ENCODE data around the gene TXNDC15.
A peak's percentile ranks its signal among the peaks of the same experiment; 100 is the strongest.
"Not testable (repeated sequence)": the region's sequence is repeated elsewhere in the genome, so short reads cannot be mapped to it uniquely, and the experiment has no call there.

TXNDC15 gene

GRCh38 chr5:134905246-134905996, 31.2 kb downstream of the TXNDC15 start:
- H3K4me1 ChIP-seq (ENCODE audit: low read length), result peaks cover 29% of the 10 kb centered on the region
- H3K9me3 ChIP-seq (ENCODE audit: insufficient read depth, low read length), result no peaks in the 10 kb centered on the region
- H3K4me3 ChIP-seq (ENCODE audit: low read length), result peak overlapping the region; percentile 89
- H4K20me1 ChIP-seq (ENCODE audit: insufficient read depth, low read length), result no peaks in the 10 kb centered on the region
- H3K27me3 ChIP-seq (ENCODE audit: low read depth, low read length), result no peaks in the 10 kb centered on the region
- H3K36me3 ChIP-seq (replicated peaks; ENCODE audit: low read depth, low read length), result peaks cover 3% of the 10 kb centered on the region
- H3K27ac ChIP-seq (ENCODE audit: low read length), result peak overlapping the region; percentile 91
- peaks cover 8% of the 10 kb centered on the region for H3K79me2 ChIP-seq (ENCODE audit: low read length)
- H2AFZ ChIP-seq (ENCODE audit: low read depth, low read length), result no peak overlapping the region
- H3K9ac ChIP-seq (ENCODE audit: low read length), result peak overlapping the region; percentile 86
- peak; percentile 69 for TF ChIP-seq CTCF (IDR thresholded peaks at IDR 0.05; ENCODE audit: low read depth, low read length)
- TF ChIP-seq EZH2phosphoT487 (IDR thresholded peaks at IDR 0.05; ENCODE audit: low read depth), result no peak
- H3K4me2 ChIP-seq (ENCODE audit: low read length), result peak overlapping the region; percentile 56

- Histone ChIP-seq H3K27ac (ENCODE audit: low read length) (no peak overlapping the region), H3K36me3 (replicated peaks; ENCODE audit: low read depth, low read length) (peaks cover 3% of the 10 kb centered on the region), H3K27me3 (ENCODE audit: low read depth, low read length) (no peaks in the 10 kb centered on the region), H3K4me1 (ENCODE audit: low read length) (peaks cover 27% of the 10 kb centered on the region), H3K4me2 (ENCODE audit: low read length) (peak overlapping the region; percentile 61), H3K4me3 (ENCODE audit: low read length) (no peak overlapping the region), H4K20me1 (ENCODE audit: insufficient read depth, low read length) (no peaks in the 10 kb centered on the region), H3K79me2 (ENCODE audit: low read length) (peaks cover 8% of the 10 kb centered on the region), H3K9ac (ENCODE audit: low read length) (no peak overlapping the region), H3K9me3 (ENCODE audit: insufficient read depth, low read length) (no peaks in the 10 kb centered on the region), H2AFZ (ENCODE audit: low read depth, low read length) (no peak overlapping the region)
- TF ChIP-seq EZH2phosphoT487 (IDR thresholded peaks at IDR 0.05; ENCODE audit: low read depth), result no peak
- no peak for TF ChIP-seq CTCF (IDR thresholded peaks at IDR 0.05; ENCODE audit: low read depth, low read length)
These were observed 32.6 kb downstream of the TXNDC15 start for GRCh38 chr5:134906811-134907210.

- H3K4me1 ChIP-seq (ENCODE audit: low read length); H3K9me3 ChIP-seq (ENCODE audit: insufficient read depth, low read length); H2AFZ ChIP-seq (ENCODE audit: low read depth, low read length); H3K4me2 ChIP-seq (ENCODE audit: low read length); H3K79me2 ChIP-seq (ENCODE audit: low read length); H4K20me1 ChIP-seq (ENCODE audit: insufficient read depth, low read length); H3K27ac ChIP-seq (ENCODE audit: low read length); H3K27me3 ChIP-seq (ENCODE audit: low read depth, low read length); H3K36me3 ChIP-seq (replicated peaks; ENCODE audit: low read depth, low read length); H3K9ac ChIP-seq (ENCODE audit: low read length); H3K4me3 ChIP-seq (ENCODE audit: low read length): not testable (repeated sequence)
These were observed 36.6 kb downstream of the TXNDC15 start for GRCh38 chr5:134910752-134911151.

- H3K4me3 ChIP-seq (ENCODE audit: low read length), result no peak overlapping the region
- peaks cover 3% of the 10 kb centered on the region for H3K4me1 ChIP-seq (ENCODE audit: low read length)
- H3K9ac ChIP-seq (ENCODE audit: low read length), result no peak overlapping the region
- no peaks in the 10 kb centered on the region for H3K9me3 ChIP-seq (ENCODE audit: insufficient read depth, low read length)
- no peaks in the 10 kb centered on the region for H3K27me3 ChIP-seq (ENCODE audit: low read depth, low read length)
- H4K20me1 ChIP-seq (ENCODE audit: insufficient read depth, low read length), result no peaks in the 10 kb centered on the region
- no peak for TF ChIP-seq EZH2phosphoT487 (IDR thresholded peaks at IDR 0.05; ENCODE audit: low read depth)
- no peak overlapping the region for H3K27ac ChIP-seq (ENCODE audit: low read length)
- H2AFZ ChIP-seq (ENCODE audit: low read depth, low read length), result no peak overlapping the region
- peaks cover 5% of the 10 kb centered on the region for H3K79me2 ChIP-seq (ENCODE audit: low read length)
- H3K4me2 ChIP-seq (ENCODE audit: low read length), result no peak overlapping the region
- H3K36me3 ChIP-seq (replicated peaks; ENCODE audit: low read depth, low read length), result peaks cover 3% of the 10 kb centered on the region
These were observed 37.4 kb downstream of the TXNDC15 start for GRCh38 chr5:134911285-134912206.

- no peaks in the 10 kb centered on the region for H3K9me3 ChIP-seq (ENCODE audit: insufficient read depth, low read length)
- no peak for TF ChIP-seq EZH2phosphoT487 (IDR thresholded peaks at IDR 0.05; ENCODE audit: low read depth)
- no peak for TF ChIP-seq CTCF (IDR thresholded peaks at IDR 0.05; ENCODE audit: low read depth, low read length)
- H3K27me3 ChIP-seq (ENCODE audit: low read depth, low read length), result no peaks in the 10 kb centered on the region
- no peak overlapping the region for H3K9ac ChIP-seq (ENCODE audit: low read length)
- H3K4me2 ChIP-seq (ENCODE audit: low read length), result no peak overlapping the region
- H2AFZ ChIP-seq (ENCODE audit: low read depth, low read length), result no peak overlapping the region
- H3K4me3 ChIP-seq (ENCODE audit: low read length), result no peak overlapping the region
- H3K27ac ChIP-seq (ENCODE audit: low read length), result no peak overlapping the region
- H3K36me3 ChIP-seq (replicated peaks; ENCODE audit: low read depth, low read length), result no peaks in the 10 kb centered on the region
- H3K4me1 ChIP-seq (ENCODE audit: low read length), result no peaks in the 10 kb centered on the region
- H4K20me1 ChIP-seq (ENCODE audit: insufficient read depth, low read length), result no peaks in the 10 kb centered on the region
- no peaks in the 10 kb centered on the region for H3K79me2 ChIP-seq (ENCODE audit: low read length)
These were observed 39.1 kb downstream of the TXNDC15 start for GRCh38 chr5:134913254-134913653.
